Endothelial cell of umbilical vein (primary cell): ENCODE data around the gene SPRED3.

Experiments
- CTCF ChIP-seq, 2 donors: IDR thresholded peaks; 1 replicate in 1 of 2; 2 replicates in 1 of 2; pipeline ENCODE4 v1.5.1; 2011; ENCODE audit warnings: low read length in 2 of 2, mild to moderate bottlenecking in 2 of 2, moderate library complexity in 2 of 2, control low read depth in 1 of 2, inconsistent platforms in 1 of 2, low read depth in 1 of 2; ENCODE audit not compliant: insufficient read depth in 1 of 2; ENCODE audit errors: extremely low read depth in 1 of 2
- EZH2 ChIP-seq: IDR thresholded peaks from 2 replicates; pipeline ENCODE4 v1.6.1; 2012; ENCODE audit warnings: borderline replicate concordance, low read depth, mild to moderate bottlenecking, moderate library complexity, low read length, inconsistent platforms; ENCODE audit not compliant: severe bottlenecking
- FOS ChIP-seq: IDR thresholded peaks from 2 replicates; pipeline ENCODE4 v1.6.1; 2011; ENCODE audit warnings: mild to moderate bottlenecking, low read length, moderate library complexity, borderline replicate concordance; ENCODE audit not compliant: insufficient read depth
- JUN ChIP-seq: IDR thresholded peaks from 2 replicates; pipeline ENCODE4 v1.6.1; 2011; ENCODE audit warnings: borderline replicate concordance, low read depth; ENCODE audit not compliant: insufficient read length, insufficient read depth
- MAX ChIP-seq: IDR thresholded peaks from 2 replicates; pipeline ENCODE4 v1.6.1; 2011; ENCODE audit not compliant: insufficient read depth, insufficient read length
- POLR2A ChIP-seq: IDR thresholded peaks from 2 replicates; pipeline ENCODE4 v1.6.1; 2012; ENCODE audit warnings: low read depth, mild to moderate bottlenecking, control low read depth, low read length
- POLR2AphosphoS5 ChIP-seq: IDR thresholded peaks from 2 replicates; pipeline ENCODE4 v1.6.1; 2012; ENCODE audit warnings: low read depth, mild to moderate bottlenecking, control low read depth, low read length, moderate library complexity; ENCODE audit not compliant: insufficient read depth

DNA sequence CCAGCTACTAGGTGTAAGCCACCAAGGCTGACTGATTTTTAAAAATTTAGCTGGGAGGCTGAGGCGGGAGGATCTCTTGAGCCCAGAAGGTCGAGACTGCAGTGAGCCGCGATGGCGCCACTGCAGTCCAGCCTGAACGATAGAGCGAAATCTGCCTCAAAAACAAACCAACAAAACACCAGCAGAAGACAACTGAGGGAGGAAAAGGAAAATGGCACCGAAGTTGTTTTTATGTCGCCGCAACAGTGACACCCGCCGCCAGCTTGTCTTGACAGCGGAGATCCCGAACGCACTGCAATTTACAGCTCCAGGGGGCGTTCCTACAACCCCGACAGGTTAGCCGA is 14.1 kb downstream of the SPRED3 start:
- TF ChIP-seq CTCF (IDR thresholded peaks at IDR 0.05; ENCODE audit: extremely low read depth in 1 of 2, insufficient read depth in 1 of 2, low read depth in 1 of 2, low read length in 2 of 2) (no peak), POLR2AphosphoS5 (no peak), JUN (no peak), EZH2 (no peak), POLR2A (no peak), FOS (no peak), MAX (no peak)
